Mesenchymal stem cell (in vitro differentiated cells and primary cell): Measurements from ENCODE around the gene ZBTB1.
A peak's percentile ranks its signal among the peaks of the same experiment; 100 is the strongest.

ENCODE experiments used
- DNase-seq: peaks from one replicate; pipeline ENCODE4 v3.0.0-alpha.2; 2013
- H2AFZ ChIP-seq: one replicate; pipeline ENCODE4 v1.6.1; 2013; ENCODE audit warnings: low read depth, mild to moderate bottlenecking, control low read depth, inconsistent platforms, low read length, moderate library complexity
- H2AK5ac ChIP-seq: 2 replicates; pipeline ENCODE4 v1.6.1; 2013; ENCODE audit warnings: low read length, moderate library complexity, mild to moderate bottlenecking, inconsistent platforms; ENCODE audit not compliant: severe bottlenecking
- H2BK120ac ChIP-seq: one replicate; pipeline ENCODE4 v1.6.1; 2013; ENCODE audit warnings: low read depth, mild to moderate bottlenecking, inconsistent platforms, low read length, moderate library complexity
- H2BK12ac ChIP-seq, 2 experiments: one replicate each; pipeline ENCODE4 v1.6.1; 2013; ENCODE audit warnings: inconsistent platforms in 2 of 2, low read length in 2 of 2, mild to moderate bottlenecking in 2 of 2, moderate library complexity in 2 of 2, control low read depth in 1 of 2
- H2BK15ac ChIP-seq: one replicate; pipeline ENCODE4 v1.6.1; 2013; ENCODE audit warnings: mild to moderate bottlenecking, low read depth, inconsistent platforms; ENCODE audit not compliant: poor library complexity, severe bottlenecking
- H2BK5ac ChIP-seq: 2 replicates; pipeline ENCODE4 v1.6.1; 2013; ENCODE audit warnings: low read depth, mild to moderate bottlenecking, low read length, control low read depth, inconsistent platforms; ENCODE audit not compliant: poor library complexity, severe bottlenecking
- H3K14ac ChIP-seq, 2 experiments: one replicate each; pipeline ENCODE4 v1.6.1; 2013; ENCODE audit warnings: inconsistent platforms in 2 of 2, low read length in 2 of 2, control low read depth in 1 of 2, mild to moderate bottlenecking in 1 of 2, moderate library complexity in 1 of 2
- H3K18ac ChIP-seq, 2 experiments: one replicate each; pipeline ENCODE4 v1.6.1; 2013; ENCODE audit warnings: inconsistent platforms in 2 of 2, low read length in 2 of 2, control low read depth in 1 of 2, low read depth in 1 of 2, mild to moderate bottlenecking in 1 of 2
- H3K23ac ChIP-seq, 2 experiments: one replicate each; pipeline ENCODE4 v1.6.1; 2013; ENCODE audit warnings: inconsistent platforms in 2 of 2, low read length in 2 of 2, mild to moderate bottlenecking in 2 of 2, moderate library complexity in 2 of 2, control low read depth in 1 of 2
- H3K27ac ChIP-seq: 2 replicates; pipeline ENCODE4 v1.5.1; 2013; ENCODE audit warnings: mild to moderate bottlenecking, moderate library complexity, low read length, control low read depth, inconsistent platforms; ENCODE audit not compliant: poor library complexity, severe bottlenecking
- H3K27me3 ChIP-seq, 2 experiments: 2 replicates each; pipeline versions ENCODE4 v1.6.1 to v1.7.0; 2013; ENCODE audit warnings: low read length in 2 of 2, mild to moderate bottlenecking in 2 of 2, moderate library complexity in 2 of 2, control low read depth in 1 of 2, inconsistent platforms in 1 of 2; ENCODE audit not compliant: control insufficient read depth in 1 of 2, insufficient read depth in 1 of 2
- H3K36me3 ChIP-seq, 2 experiments: 2 replicates each; pipeline versions ENCODE4 v1.6.1 to v1.7.0; 2013; ENCODE audit warnings: low read length in 2 of 2, control low read depth in 1 of 2, inconsistent platforms in 1 of 2, low read depth in 1 of 2, mild to moderate bottlenecking in 1 of 2; ENCODE audit not compliant: insufficient read depth in 2 of 2, control insufficient read depth in 1 of 2
- H3K4ac ChIP-seq, 2 experiments: one replicate each; pipeline ENCODE4 v1.6.1; 2013; ENCODE audit warnings: inconsistent platforms in 2 of 2, low read length in 2 of 2, mild to moderate bottlenecking in 2 of 2, moderate library complexity in 2 of 2, control low read depth in 1 of 2, low read depth in 1 of 2
- H3K4me1 ChIP-seq: 2 replicates; pipeline ENCODE4 v1.6.1; 2013; ENCODE audit warnings: low read depth, low read length, control low read depth; ENCODE audit not compliant: control insufficient read depth, insufficient read depth
- H3K4me2 ChIP-seq: 2 replicates; pipeline ENCODE4 v1.6.1; 2013; ENCODE audit warnings: low read length, mild to moderate bottlenecking, inconsistent platforms; ENCODE audit not compliant: poor library complexity, severe bottlenecking
- H3K4me3 ChIP-seq, 2 experiments: 2 replicates each; pipeline versions ENCODE4 v1.5.1 to v1.7.0; 2013; ENCODE audit warnings: low read length in 2 of 2, mild to moderate bottlenecking in 2 of 2, control low read depth in 1 of 2, low read depth in 1 of 2; ENCODE audit not compliant: insufficient read depth in 1 of 2
- H3K79me1 ChIP-seq: replicated peaks from 2 replicates; pipeline ENCODE4 v1.6.1; 2013; ENCODE audit warnings: mild to moderate bottlenecking, control low read depth, low read length, inconsistent platforms; ENCODE audit not compliant: poor library complexity, severe bottlenecking
- H3K9ac ChIP-seq: 2 replicates; pipeline ENCODE4 v1.7.0; 2013; ENCODE audit warnings: mild to moderate bottlenecking, low read length, moderate library complexity
- H3K9me3 ChIP-seq: 2 replicates; pipeline ENCODE4 v1.7.0; 2013; ENCODE audit warnings: mild to moderate bottlenecking, low read length; ENCODE audit not compliant: control insufficient read depth
- H4K8ac ChIP-seq: one replicate; pipeline ENCODE4 v1.6.1; 2013; ENCODE audit warnings: inconsistent platforms, mild to moderate bottlenecking, low read length, moderate library complexity
- H4K91ac ChIP-seq: one replicate; pipeline ENCODE4 v1.6.1; 2013; ENCODE audit warnings: mild to moderate bottlenecking, low read length, inconsistent platforms
- WGBS: methylation state at CpG from one replicate; pipeline ENCODE4 v1.1.7; 2013; ENCODE audit warnings: mixed read lengths; 5-methylcytosine and 5-hydroxymethylcytosine counted together

ZBTB1 gene

GRCh38 chr14:64474698-64475097 is 29.9 kb upstream of the ZBTB1 start:
- H2BK5ac ChIP-seq = no peak overlapping the region
- H3K14ac ChIP-seq = no peak overlapping the region
- no peak overlapping the region for H3K18ac ChIP-seq
- WGBS = 82% methylated on average over 3 of the region's 4 CpGs
- no peak overlapping the region for H3K23ac ChIP-seq
- peaks cover 8% of the 10 kb centered on the region for H3K79me1 ChIP-seq
- no peak overlapping the region for H2BK120ac ChIP-seq
- H3K4me3 ChIP-seq = no peak overlapping the region
- H2AK5ac ChIP-seq = no peak overlapping the region
- H3K4me1 ChIP-seq = peaks cover 3% of the 10 kb centered on the region
- no peak overlapping the region for H4K8ac ChIP-seq
- no peak overlapping the region for H2AFZ ChIP-seq
- H3K9ac ChIP-seq = no peak overlapping the region
- no peak overlapping the region for H2BK12ac ChIP-seq
- no peaks in the 10 kb centered on the region for H3K27me3 ChIP-seq
- no peak overlapping the region for H3K27ac ChIP-seq
- no peaks in the 10 kb centered on the region for H3K9me3 ChIP-seq
- H4K91ac ChIP-seq = no peak overlapping the region
- H3K36me3 ChIP-seq = no peaks in the 10 kb centered on the region
- no peak overlapping the region for H2BK15ac ChIP-seq
- no peak overlapping the region for H3K4me2 ChIP-seq
- no peak overlapping the region for H3K4ac ChIP-seq
- DNase-seq = no peak

GRCh38 chr14:64475585-64476273 is 28.8 kb upstream of the ZBTB1 start:
- Histone ChIP-seq H3K27me3 (no peaks in the 10 kb centered on the region), H2BK15ac (no peak overlapping the region), H3K14ac (no peak overlapping the region), H2BK5ac (no peak overlapping the region), H3K4me1 (peaks cover 3% of the 10 kb centered on the region), H2BK120ac (no peak overlapping the region), H4K8ac (no peak overlapping the region), H3K4me3 (no peak overlapping the region), H3K9ac (no peak overlapping the region), H3K18ac (no peak overlapping the region), H3K79me1 (peaks cover 7% of the 10 kb centered on the region), H2AK5ac (no peak overlapping the region), H2BK12ac (no peak overlapping the region), H3K4ac (no peak overlapping the region), H3K4me2 (no peak overlapping the region), H3K9me3 (no peaks in the 10 kb centered on the region), H3K27ac (no peak overlapping the region), H3K36me3 (no peaks in the 10 kb centered on the region), H4K91ac (no peak overlapping the region), H2AFZ (no peak overlapping the region), H3K23ac (no peak overlapping the region)
- WGBS = 93% methylated on average over 6 of the region's 8 CpGs
- no peak for DNase-seq

- no peak overlapping the region for H3K4ac ChIP-seq
- H3K18ac ChIP-seq = no peak overlapping the region
- H2BK12ac ChIP-seq = no peak overlapping the region
- H2BK15ac ChIP-seq = no peak overlapping the region
- no peak overlapping the region for H3K4me3 ChIP-seq
- H3K27ac ChIP-seq = no peak overlapping the region
- peaks cover 3% of the 10 kb centered on the region for H3K4me1 ChIP-seq
- H2AK5ac ChIP-seq = no peak overlapping the region
- no peaks in the 10 kb centered on the region for H3K9me3 ChIP-seq
- no peak overlapping the region for H2BK120ac ChIP-seq
- H3K14ac ChIP-seq = no peak overlapping the region
- H3K9ac ChIP-seq = no peak overlapping the region
- H3K4me2 ChIP-seq = no peak overlapping the region
- H4K8ac ChIP-seq = no peak overlapping the region
- H3K23ac ChIP-seq = no peak overlapping the region
- H4K91ac ChIP-seq = no peak overlapping the region
- no peaks in the 10 kb centered on the region for H3K27me3 ChIP-seq
- 90% methylated on average over 8 of the region's 8 CpGs for WGBS
- no peak for DNase-seq
- H3K36me3 ChIP-seq = no peaks in the 10 kb centered on the region
- H3K79me1 ChIP-seq = peaks cover 7% of the 10 kb centered on the region
- no peak overlapping the region for H2BK5ac ChIP-seq
- no peak overlapping the region for H2AFZ ChIP-seq
These were observed 28.1 kb upstream of the ZBTB1 start for GRCh38 chr14:64476438-64476837.

- Histone ChIP-seq H3K36me3 (no peaks in the 10 kb centered on the region), H4K91ac (no peak overlapping the region), H2AFZ (no peak overlapping the region), H3K9me3 (no peaks in the 10 kb centered on the region), H2BK15ac (no peak overlapping the region), H3K4me3 (no peak overlapping the region), H2BK5ac (no peak overlapping the region), H2BK12ac (no peak overlapping the region), H3K27ac (no peak overlapping the region), H2AK5ac (peak overlapping the region; percentile 86), H4K8ac (no peak overlapping the region), H3K27me3 (no peaks in the 10 kb centered on the region), H3K4me2 (no peak overlapping the region), H3K4ac (no peak overlapping the region), H2BK120ac (no peak overlapping the region), H3K79me1 (peaks cover 7% of the 10 kb centered on the region), H3K4me1 (peaks cover 3% of the 10 kb centered on the region), H3K14ac (no peak overlapping the region), H3K23ac (no peak overlapping the region), H3K18ac (no peak overlapping the region), H3K9ac (no peak overlapping the region)
- peak; percentile 34 for DNase-seq
These were observed 25.8 kb upstream of the ZBTB1 start for GRCh38 chr14:64478634-64479250.
